ENCODE data around the gene LRRTM4.

GRCh38 chr2:77009307-77009706, 512.9 kb downstream of the LRRTM4 start:
- TF ChIP-seq MAX (CRISPR knock-in tag; IDR thresholded peaks at IDR 0.05) (no peak), CBFB (CRISPR knock-in tag; IDR thresholded peaks at IDR 0.05; ENCODE audit: low read depth) (no peak), CTCF (IDR thresholded peaks at IDR 0.05) (no peak), ZBTB21 (CRISPR knock-in tag; IDR thresholded peaks at IDR 0.05; ENCODE audit: borderline replicate concordance) (no peak), NFYB (CRISPR knock-in tag; conservative IDR thresholded peaks at IDR 0.05; ENCODE audit: low read depth) (no peak), ZNF281 (CRISPR knock-in tag; IDR thresholded peaks at IDR 0.05) (no peak), USF2 (CRISPR knock-in tag; IDR thresholded peaks at IDR 0.05) (no peak), FOXP1 (CRISPR knock-in tag; IDR thresholded peaks at IDR 0.05; ENCODE audit: borderline replicate concordance) (no peak), ATF3 (CRISPR knock-in tag; conservative IDR thresholded peaks at IDR 0.05) (no peak), ETV6 (CRISPR knock-in tag; IDR thresholded peaks at IDR 0.05) (no peak), ZNF121 (CRISPR knock-in tag; IDR thresholded peaks at IDR 0.05) (no peak), TCF7 (CRISPR knock-in tag; IDR thresholded peaks at IDR 0.05; ENCODE audit: low read depth) (no peak), MYBL2 (CRISPR knock-in tag; IDR thresholded peaks at IDR 0.05) (no peak), GABPB1 (CRISPR knock-in tag; IDR thresholded peaks at IDR 0.05) (no peak)

All from WTC11 (cell line).